Measurements from ENCODE around the gene TMEM100. TPM values are rescaled to one million over a fixed set of nuclear protein-coding genes. Genes with fewer than 3 reads are reported as not detected.

The TMEM100 gene
- total RNA-seq, 2 experiments from 2014 or later, result not detected

DNA sequence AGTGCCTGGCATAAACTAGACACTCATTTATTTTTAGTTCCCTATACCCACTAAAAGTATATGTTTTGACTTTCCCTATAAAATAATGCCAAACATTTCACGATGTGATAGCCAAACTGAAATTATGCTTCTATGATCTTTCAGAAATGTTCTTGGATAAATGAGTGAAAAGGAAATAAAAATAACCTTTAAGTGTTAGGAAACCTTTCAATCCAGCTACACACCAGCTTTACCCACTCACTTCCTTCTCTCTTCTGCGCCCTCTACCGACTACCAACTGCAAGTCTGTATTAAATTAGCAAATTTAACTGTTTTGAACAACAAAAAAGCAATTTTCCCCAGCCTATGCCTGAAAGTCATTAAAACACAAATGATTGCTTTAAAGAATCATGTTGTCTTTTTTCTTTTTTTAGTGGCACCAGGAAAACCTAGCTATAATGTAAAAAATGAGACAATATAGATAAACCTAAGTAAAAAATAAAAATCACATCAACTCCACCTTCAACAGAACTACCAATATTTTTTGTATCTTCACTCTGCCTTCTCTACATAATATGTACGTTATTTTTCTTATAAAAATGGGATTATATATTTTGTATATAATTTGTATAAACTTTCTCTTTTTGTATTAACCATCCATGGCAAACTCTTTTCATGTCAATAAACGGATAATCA lies 13.2 kb upstream of the TMEM100 start:
- ATAC-seq (ENCODE audit: low read depth) (no peak), DNase-seq (no peak)
- Mint-ChIP-seq H3K4me1 (peaks cover 9% of the 10 kb centered on the region), H3K27ac (no peak overlapping the region), H3K27me3 (peaks cover 19% of the 10 kb centered on the region), H3K9me3 (no peaks in the 10 kb centered on the region), H3K4me3 (no peak overlapping the region), H3K36me3 (no peaks in the 10 kb centered on the region)
- POLR2A ChIA-PET, result no interaction called here

DNA sequence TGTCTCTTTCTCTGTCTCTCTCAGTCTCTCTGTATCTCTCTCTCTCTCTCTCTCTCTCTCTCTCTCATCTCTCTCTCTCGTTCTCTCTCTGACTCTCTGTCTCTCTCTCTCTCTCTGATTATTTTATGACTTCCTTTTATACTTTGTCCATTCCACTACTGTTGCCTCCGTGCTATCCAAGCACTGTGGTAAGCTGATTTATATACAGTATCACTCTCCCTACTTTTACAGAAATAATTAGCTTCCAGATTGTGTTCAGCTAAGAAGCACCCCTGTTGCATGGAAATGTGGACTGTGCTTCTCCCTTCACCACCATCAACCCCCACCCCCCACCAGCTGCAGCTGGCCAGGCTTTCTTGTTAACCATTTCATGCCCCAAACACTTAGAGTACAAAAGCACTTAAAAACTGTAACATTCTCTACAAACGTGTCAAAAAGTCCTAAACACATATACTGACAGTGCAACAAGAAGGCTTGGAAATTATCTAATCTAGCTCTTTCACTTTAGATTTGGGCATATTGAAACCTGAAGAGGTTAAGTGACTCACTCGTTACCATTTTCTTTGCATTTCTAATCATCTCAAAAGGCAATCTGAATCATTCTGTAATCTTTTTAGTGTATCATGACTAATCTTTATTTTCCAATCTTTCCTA lies 11.6 kb upstream of the TMEM100 start:
- Mint-ChIP-seq H3K36me3 (no peaks in the 10 kb centered on the region), H3K27me3 (peaks cover 21% of the 10 kb centered on the region), H3K4me1 (peaks cover 9% of the 10 kb centered on the region), H3K27ac (no peak overlapping the region), H3K9me3 (no peaks in the 10 kb centered on the region), H3K4me3 (no peak overlapping the region)
- POLR2A ChIA-PET, result no interaction called here
- no peak for ATAC-seq (ENCODE audit: low read depth)
- DNase-seq, result no peak

DNA sequence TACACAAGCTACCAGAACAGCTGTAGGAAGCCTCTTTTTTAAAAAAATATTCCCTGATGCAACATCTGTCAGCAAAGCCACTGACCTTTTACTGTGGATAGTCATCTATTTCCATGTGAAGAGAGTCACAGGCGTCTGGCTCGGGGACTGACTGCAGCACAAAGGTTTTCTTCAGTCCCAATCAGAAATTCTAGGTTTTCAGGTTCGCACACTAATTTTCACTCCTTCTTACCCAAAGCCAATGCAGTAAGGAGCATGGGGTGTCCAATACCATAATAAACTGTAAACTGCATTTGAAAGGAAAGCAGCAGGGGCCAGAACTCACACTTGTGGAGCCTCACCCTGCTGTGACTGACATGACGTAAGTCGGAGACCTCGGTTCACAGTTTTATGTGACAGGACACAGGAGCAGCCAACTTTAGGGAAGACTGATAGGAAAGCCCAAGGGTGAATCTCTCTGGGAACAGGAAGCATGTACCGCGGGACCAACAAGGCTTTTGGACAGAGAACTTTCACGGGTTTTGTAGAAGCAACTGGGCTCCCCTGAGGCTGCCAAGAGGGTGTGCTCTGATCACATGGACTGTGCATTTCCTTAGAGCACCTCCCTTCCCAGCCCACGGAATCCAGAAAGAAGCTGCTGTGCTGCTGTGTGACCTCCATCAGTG lies 9.1 kb upstream of the TMEM100 start:
- Mint-ChIP-seq H3K4me1 (peaks cover 9% of the 10 kb centered on the region), H3K27me3 (peaks cover 29% of the 10 kb centered on the region)

DNA sequence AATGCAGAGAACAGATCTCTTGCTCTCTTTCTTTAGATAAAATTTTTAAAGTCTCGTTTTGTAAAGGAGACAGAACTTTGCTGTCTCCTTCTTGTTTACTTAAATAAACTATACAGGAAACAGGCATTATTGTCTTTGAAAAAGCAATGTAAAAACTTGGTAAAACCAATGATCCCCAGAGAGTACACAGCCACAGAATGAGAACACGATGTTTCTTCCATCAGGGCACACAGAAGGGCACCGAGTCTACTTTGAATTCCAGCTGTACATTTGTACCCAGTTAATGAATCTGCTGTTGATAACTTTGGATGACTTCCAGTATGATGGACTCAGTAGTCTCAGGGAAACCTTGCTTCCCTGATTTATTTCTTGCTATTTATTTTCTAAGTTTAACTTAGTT lies 8.1 kb upstream of the TMEM100 start:
- Mint-ChIP-seq H3K9me3 (no peaks in the 10 kb centered on the region), H3K4me3 (no peak overlapping the region), H3K36me3 (no peaks in the 10 kb centered on the region), H3K27ac (no peak overlapping the region), H3K27me3 (peaks cover 28% of the 10 kb centered on the region), H3K4me1 (peaks cover 9% of the 10 kb centered on the region)
- POLR2A ChIA-PET, result no interaction called here
- DNase-seq (no peak), ATAC-seq (ENCODE audit: low read depth) (no peak)

More for the DNA sequence above, 9.1 kb upstream of the TMEM100 start:
- DNase-seq (no peak), ATAC-seq (ENCODE audit: low read depth) (no peak)
- Mint-ChIP-seq H3K36me3 (no peaks in the 10 kb centered on the region), H3K9me3 (no peaks in the 10 kb centered on the region), H3K27ac (no peak overlapping the region), H3K4me3 (no peak overlapping the region)
- POLR2A ChIA-PET, result interaction anchor here (0.6 kb wide), 1 partner anchor 210 kb away, joined by 4 read pairs; no protein-coding TSS in a partner anchor

DNA sequence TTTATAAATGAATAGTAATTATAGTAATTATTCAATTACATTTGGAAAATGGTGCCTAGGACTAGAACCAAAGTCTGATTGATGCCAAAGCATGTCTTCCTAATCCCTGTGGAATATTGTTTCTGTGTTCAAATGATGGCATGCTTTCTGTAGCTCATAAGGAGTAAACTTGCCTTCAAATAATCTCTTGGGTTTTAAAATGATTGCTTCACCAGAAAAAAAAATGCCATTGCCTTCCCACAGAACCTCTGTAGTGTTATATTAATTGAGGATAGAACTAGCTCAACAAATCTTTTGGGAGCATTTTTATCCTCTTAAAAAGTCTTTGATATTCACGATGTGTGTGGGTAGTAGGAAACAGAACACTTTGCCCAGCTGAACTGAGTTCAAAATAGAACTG lies 7.7 kb upstream of the TMEM100 start:
- H3K4me3 Mint-ChIP-seq, result no peak overlapping the region
- POLR2A ChIA-PET, result no interaction called here
- H3K4me1 Mint-ChIP-seq, result peaks cover 9% of the 10 kb centered on the region
- H3K27me3 Mint-ChIP-seq, result peaks cover 32% of the 10 kb centered on the region
- no peaks in the 10 kb centered on the region for H3K36me3 Mint-ChIP-seq
- no peak for ATAC-seq (ENCODE audit: low read depth)
- DNase-seq, result no peak
- H3K9me3 Mint-ChIP-seq, result no peaks in the 10 kb centered on the region
- no peak overlapping the region for H3K27ac Mint-ChIP-seq

DNA sequence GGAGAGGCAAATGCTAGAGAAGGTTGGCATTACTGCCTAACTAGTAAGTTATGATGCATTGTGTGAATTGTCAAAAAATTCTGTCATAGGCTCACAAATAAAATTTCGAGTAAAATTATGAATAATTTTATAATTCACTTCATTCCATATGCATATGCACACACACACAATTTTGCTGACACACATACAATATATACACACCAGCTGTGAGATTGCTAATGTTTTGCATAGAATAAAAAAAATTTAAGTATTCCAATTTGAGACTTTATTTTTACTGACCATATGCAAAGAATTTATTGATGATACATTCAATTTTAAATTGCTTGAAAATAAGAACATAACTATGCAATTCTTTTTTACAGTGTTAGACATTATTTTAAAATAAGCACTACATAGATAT lies 6.8 kb upstream of the TMEM100 start:
- no peak for ATAC-seq (ENCODE audit: low read depth)
- POLR2A ChIA-PET, result no interaction called here
- no peak overlapping the region for H3K27ac Mint-ChIP-seq
- no peak for DNase-seq
- H3K4me3 Mint-ChIP-seq, result no peak overlapping the region
- H3K9me3 Mint-ChIP-seq, result no peaks in the 10 kb centered on the region
- H3K36me3 Mint-ChIP-seq, result no peaks in the 10 kb centered on the region
- peaks cover 39% of the 10 kb centered on the region for H3K27me3 Mint-ChIP-seq
- peaks cover 5% of the 10 kb centered on the region for H3K4me1 Mint-ChIP-seq

DNA sequence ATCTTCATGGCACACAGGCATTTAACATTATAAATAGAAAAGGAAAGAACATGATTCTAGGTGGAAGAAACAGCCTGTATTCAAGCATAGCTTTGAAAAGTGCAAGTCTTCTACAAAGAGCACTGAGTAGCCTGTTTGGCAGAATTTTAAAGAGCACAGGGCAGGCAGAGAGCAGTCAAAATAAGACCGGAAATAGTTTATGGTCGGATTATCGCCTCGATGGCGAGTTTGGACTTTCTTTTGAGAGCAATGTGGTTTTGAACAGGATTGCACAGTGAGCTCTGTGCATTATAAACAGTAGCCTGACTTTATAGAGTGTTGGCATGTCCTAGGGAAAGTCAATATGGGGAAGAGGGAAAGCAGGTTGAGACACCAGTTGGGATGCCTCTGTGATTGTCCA lies 6.2 kb upstream of the TMEM100 start:
- H3K27ac Mint-ChIP-seq, result no peak overlapping the region
- DNase-seq (no peak), ATAC-seq (ENCODE audit: low read depth) (no peak)
- POLR2A ChIA-PET, result no interaction called here
- H3K27me3 Mint-ChIP-seq, result peaks cover 42% of the 10 kb centered on the region
- H3K4me1 Mint-ChIP-seq, result no peaks in the 10 kb centered on the region
- no peaks in the 10 kb centered on the region for H3K9me3 Mint-ChIP-seq
- no peaks in the 10 kb centered on the region for H3K36me3 Mint-ChIP-seq
- H3K4me3 Mint-ChIP-seq, result no peak overlapping the region

DNA sequence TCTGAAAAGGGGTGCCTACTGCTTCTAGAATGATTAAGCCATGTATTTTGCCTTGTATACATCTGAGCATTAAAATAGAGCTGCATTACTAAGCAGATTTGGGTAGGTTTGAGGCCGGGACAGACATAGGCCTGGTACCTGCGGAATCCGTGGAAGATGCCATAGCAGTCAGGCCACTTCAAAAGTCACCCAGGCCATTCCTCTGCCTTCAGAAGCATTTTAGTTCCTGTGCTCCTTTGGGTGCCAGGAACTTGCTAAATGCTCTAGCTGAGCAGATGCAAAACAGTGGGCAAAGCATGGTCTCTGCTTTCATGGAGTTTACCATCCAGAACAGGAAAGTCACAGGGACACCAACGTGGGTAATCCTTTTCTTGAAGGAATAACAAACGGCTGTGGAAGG lies 5.7 kb upstream of the TMEM100 start:
- no peaks in the 10 kb centered on the region for H3K4me1 Mint-ChIP-seq
- H3K27me3 Mint-ChIP-seq, result peaks cover 46% of the 10 kb centered on the region
- POLR2A ChIA-PET, result no interaction called here
- DNase-seq (no peak), ATAC-seq (ENCODE audit: low read depth) (no peak)
- no peaks in the 10 kb centered on the region for H3K36me3 Mint-ChIP-seq
- H3K27ac Mint-ChIP-seq, result no peak overlapping the region
- no peaks in the 10 kb centered on the region for H3K9me3 Mint-ChIP-seq
- no peak overlapping the region for H3K4me3 Mint-ChIP-seq

DNA sequence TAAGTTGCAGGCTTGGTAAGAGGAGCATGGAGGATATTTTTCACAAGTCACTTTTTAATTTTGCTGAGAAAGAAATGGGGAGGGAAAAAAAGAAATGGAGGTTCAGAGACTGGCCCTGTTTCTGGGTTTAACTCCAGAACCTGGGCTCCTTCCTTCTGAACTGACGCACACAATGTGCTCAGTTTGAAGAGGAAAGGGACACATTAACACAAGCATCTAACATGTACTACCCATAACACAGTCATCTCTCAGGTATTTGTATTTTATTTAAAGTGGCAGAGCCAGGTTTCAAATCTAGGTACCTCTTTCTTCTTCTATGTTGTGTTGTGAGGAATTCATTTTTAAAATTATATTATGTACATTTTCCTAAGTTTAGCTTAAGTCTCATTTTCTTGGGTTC lies 5.3 kb upstream of the TMEM100 start:
- no peak overlapping the region for H3K27ac Mint-ChIP-seq
- peaks cover 51% of the 10 kb centered on the region for H3K27me3 Mint-ChIP-seq
- ATAC-seq (ENCODE audit: low read depth), result no peak
- H3K4me1 Mint-ChIP-seq, result no peaks in the 10 kb centered on the region
- POLR2A ChIA-PET, result no interaction called here
- no peaks in the 10 kb centered on the region for H3K9me3 Mint-ChIP-seq
- no peak overlapping the region for H3K4me3 Mint-ChIP-seq
- no peaks in the 10 kb centered on the region for H3K36me3 Mint-ChIP-seq
- DNase-seq, result no peak

DNA sequence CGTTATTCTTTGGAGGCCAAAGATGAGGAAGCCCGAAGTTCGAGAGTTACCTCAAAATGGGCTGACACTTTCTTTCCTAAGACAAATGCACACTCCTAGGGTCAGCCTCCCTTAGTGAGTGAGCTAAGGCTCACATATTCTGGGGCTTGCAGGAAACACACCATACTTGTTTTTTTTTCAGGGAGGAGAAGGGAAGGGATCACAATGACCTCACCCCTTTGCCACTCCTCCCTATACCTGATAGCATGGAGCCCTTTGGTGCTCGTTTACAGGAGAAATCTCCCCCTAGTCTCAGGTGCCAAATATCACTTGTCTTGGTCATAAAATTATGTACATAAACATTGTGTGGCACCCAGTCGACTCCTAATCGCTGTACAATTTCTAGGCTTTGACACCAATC lies 4.6 kb upstream of the TMEM100 start:
- Mint-ChIP-seq H3K4me3 (no peak overlapping the region), H3K9me3 (no peaks in the 10 kb centered on the region), H3K36me3 (no peaks in the 10 kb centered on the region), H3K4me1 (no peaks in the 10 kb centered on the region), H3K27me3 (peaks cover 52% of the 10 kb centered on the region), H3K27ac (no peak overlapping the region)
- DNase-seq (no peak), ATAC-seq (ENCODE audit: low read depth) (no peak)
- POLR2A ChIA-PET, result no interaction called here

DNA sequence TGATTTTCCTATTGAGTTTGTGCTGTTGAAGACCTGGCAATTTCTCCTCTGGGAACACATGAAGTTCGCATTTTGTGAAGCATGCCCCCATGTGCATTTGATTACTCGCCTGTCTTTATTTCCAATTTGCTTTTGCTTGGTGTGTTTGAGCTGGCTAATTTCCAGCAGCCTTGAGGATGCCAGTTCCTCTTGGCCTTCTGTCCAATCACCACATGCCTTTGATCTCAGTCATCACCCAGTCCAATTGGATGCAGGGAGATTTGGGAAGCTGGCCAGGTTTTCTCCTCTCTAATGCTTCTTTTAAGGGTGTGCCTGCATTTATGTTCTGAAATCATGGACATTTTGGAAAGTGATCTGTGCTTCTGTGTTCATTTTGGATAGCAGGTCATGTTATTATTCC lies 3.8 kb upstream of the TMEM100 start:
- no peak for ATAC-seq (ENCODE audit: low read depth)
- Mint-ChIP-seq H3K9me3 (no peaks in the 10 kb centered on the region), H3K27me3 (peaks cover 59% of the 10 kb centered on the region), H3K4me3 (no peak overlapping the region), H3K4me1 (no peaks in the 10 kb centered on the region), H3K36me3 (no peaks in the 10 kb centered on the region), H3K27ac (no peak overlapping the region)
- no peak for DNase-seq
- POLR2A ChIA-PET, result no interaction called here

DNA sequence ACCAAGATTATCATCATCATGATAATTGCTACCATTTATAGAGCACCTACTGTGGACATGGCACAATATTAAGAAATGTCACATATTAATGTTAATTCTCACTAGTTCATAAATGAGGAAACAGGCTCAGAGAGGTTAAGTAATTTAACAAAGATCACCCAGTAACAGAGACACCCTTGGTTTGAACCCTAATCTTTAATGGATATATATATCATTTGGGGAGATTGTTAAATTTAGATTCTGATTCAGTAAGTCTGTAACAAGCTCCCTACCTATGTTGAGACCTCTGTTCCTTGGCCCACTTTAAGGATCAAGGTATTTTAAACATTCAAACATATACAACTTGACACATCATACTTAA lies 804 bp upstream of the TMEM100 start:
- no peak for DNase-seq
- Mint-ChIP-seq H3K9me3 (no peaks in the 10 kb centered on the region), H3K4me3 (no peak overlapping the region), H3K27ac (no peak overlapping the region), H3K36me3 (no peaks in the 10 kb centered on the region), H3K4me1 (no peaks in the 10 kb centered on the region), H3K27me3 (peaks cover 53% of the 10 kb centered on the region)
- ATAC-seq (ENCODE audit: low read depth), result no peak
- POLR2A ChIA-PET, result no interaction called here

DNA sequence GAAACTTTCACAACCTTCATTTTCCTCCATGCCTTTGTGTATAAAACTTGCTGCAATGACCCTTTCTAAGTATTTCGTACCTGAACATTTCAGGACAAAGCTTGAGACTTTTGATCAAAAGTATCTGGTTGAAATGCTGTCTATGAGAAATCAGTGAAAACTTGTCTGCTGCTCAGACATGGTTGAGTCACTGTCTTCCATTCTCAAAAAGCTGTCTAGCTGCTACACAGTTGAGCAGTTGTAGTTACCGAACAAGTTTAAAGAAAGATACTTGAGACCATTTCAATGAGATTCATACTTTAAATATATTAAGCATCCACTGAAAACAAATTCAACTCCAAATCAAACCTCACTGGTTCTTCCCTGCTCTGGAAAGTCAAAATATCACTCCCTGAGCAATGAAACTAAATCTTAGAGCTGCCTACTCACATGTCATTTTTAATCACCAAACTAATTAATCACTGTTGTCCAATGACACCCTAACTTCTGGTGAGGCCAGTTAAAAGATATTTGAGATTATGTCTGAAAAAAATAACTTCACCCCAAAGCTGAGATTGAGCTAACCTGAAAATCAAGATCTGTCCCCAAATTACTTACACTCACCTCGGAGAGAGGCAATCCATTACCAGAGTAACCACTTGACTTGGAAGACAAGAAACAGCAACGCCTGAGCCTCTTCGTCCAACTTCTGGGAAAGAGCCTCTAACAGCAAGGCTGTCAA lies 488 bp downstream of the TMEM100 start:
- Mint-ChIP-seq H3K27me3 (peaks cover 52% of the 10 kb centered on the region), H3K27ac (no peak overlapping the region), H3K4me1 (no peaks in the 10 kb centered on the region), H3K36me3 (no peaks in the 10 kb centered on the region), H3K9me3 (no peaks in the 10 kb centered on the region), H3K4me3 (no peak overlapping the region)
- ATAC-seq (ENCODE audit: low read depth) (no peak), DNase-seq (no peak)
- POLR2A ChIA-PET, result no interaction called here

All from activated naive CD8-positive, alpha-beta T cell treated with anti-CD3 and anti-CD28 coated beads, Interleukin-2, amount 10 ng/mL, durations not matched to agents 7 days and 5 days (primary cell).